GM23338 (cell line): ENCODE results near the gene CACNA1A. TPM values are rescaled to one million over a fixed set of nuclear protein-coding genes. Genes with fewer than 3 reads are reported as not detected.

Source experiments
- ATAC-seq: fragments of 200-7000 bp; cut with Tn5 transposase; 3 replicates; pipeline ENCODE4 v1.9.1; 2020
- DNase-seq: peaks from one replicate; pipeline ENCODE4 v3.0.0-alpha.2; 2015; ENCODE audit warnings: low spot score
- H2AFZ ChIP-seq: fragments of 200-600 bp; sonication (generic); 2 replicates; pipeline ENCODE4 v1.8.0; 2016; ENCODE audit warnings: antibody characterized with exemption, mild to moderate bottlenecking, moderate library complexity
- H3F3A ChIP-seq: fragments of 200-600 bp; sonication (generic); replicated peaks from 2 replicates; pipeline ENCODE4 v1.8.0; 2017; ENCODE audit warnings: antibody characterized with exemption, mixed run types, low read depth
- H3K27ac ChIP-seq: fragments of 200-600 bp; sonication (generic); 2 replicates; pipeline ENCODE4 v1.6.1; 2016; ENCODE audit warnings: low read depth
- H3K27me3 ChIP-seq: fragments of 200-600 bp; sonication (generic); 2 replicates; pipeline ENCODE4 v1.8.0; 2016; ENCODE audit warnings: mild to moderate bottlenecking, mixed run types, moderate library complexity; ENCODE audit not compliant: insufficient read depth
- H3K36me3 ChIP-seq: fragments of 200-600 bp; sonication (generic); 2 replicates; pipeline ENCODE4 v1.8.0; 2016; ENCODE audit warnings: mild to moderate bottlenecking; ENCODE audit not compliant: insufficient read depth
- H3K4me1 ChIP-seq: fragments of 200-600 bp; sonication (generic); 2 replicates; pipeline ENCODE4 v1.8.0; 2016; ENCODE audit warnings: mild to moderate bottlenecking, moderate library complexity; ENCODE audit not compliant: insufficient read depth
- H3K4me2 ChIP-seq: fragments of 200-600 bp; sonication (generic); 2 replicates; pipeline ENCODE4 v1.7.1; 2017; ENCODE audit warnings: mixed run types
- H3K4me3 ChIP-seq: fragments of 200-600 bp; sonication (generic); 2 replicates; pipeline ENCODE4 v1.6.1; 2016; ENCODE audit warnings: mixed run types
- H3K79me2 ChIP-seq: fragments of 200-600 bp; sonication (generic); replicated peaks from 2 replicates; pipeline ENCODE4 v1.8.0; 2017; ENCODE audit warnings: mild to moderate bottlenecking; ENCODE audit not compliant: insufficient read depth
- H3K9me2 ChIP-seq: fragments of 200-600 bp; sonication (generic); 2 replicates; pipeline ENCODE4 v1.8.0; 2017; ENCODE audit not compliant: insufficient read depth
- H4K20me1 ChIP-seq: fragments of 200-600 bp; sonication (generic); replicated peaks from 2 replicates; pipeline ENCODE4 v1.8.0; 2017; ENCODE audit warnings: mild to moderate bottlenecking; ENCODE audit not compliant: insufficient read depth
- H3K27ac Mint-ChIP-seq: 2 replicates; pipeline ENCODE4 v1.8.0; 2020; ENCODE audit warnings: inconsistent platforms, mild to moderate bottlenecking, moderate library complexity, mixed read lengths
- H3K27me3 Mint-ChIP-seq: 3 replicates; pipeline ENCODE4 v1.8.0; 2022; ENCODE audit warnings: low read depth, mild to moderate bottlenecking, moderate library complexity, mixed read lengths, inconsistent platforms; ENCODE audit not compliant: insufficient read depth, poor library complexity
- H3K36me3 Mint-ChIP-seq: 3 replicates; pipeline ENCODE4 v1.8.0; 2021; ENCODE audit warnings: low read depth, mild to moderate bottlenecking, inconsistent platforms, moderate library complexity, mixed read lengths
- H3K4me1 Mint-ChIP-seq: 3 replicates; pipeline ENCODE4 v1.8.0; 2020; ENCODE audit warnings: mild to moderate bottlenecking, inconsistent platforms, mixed read lengths
- H3K4me3 Mint-ChIP-seq: 3 replicates; pipeline ENCODE4 v1.8.0; 2021; ENCODE audit warnings: moderate library complexity, mild to moderate bottlenecking, inconsistent platforms, mixed read lengths
- H3K9me3 Mint-ChIP-seq: 3 replicates; pipeline ENCODE4 v1.8.0; 2020; ENCODE audit warnings: moderate library complexity, mild to moderate bottlenecking, inconsistent platforms, mixed read lengths
- CREB1 ChIP-seq: fragments of 250-450 bp; sonication (Bioruptor Pico); IDR thresholded peaks from 2 replicates; pipeline ENCODE4 v1.5.0; 2020; ENCODE audit warnings: low read depth, mild to moderate bottlenecking, moderate library complexity
- EZH2 ChIP-seq: fragments of 200-600 bp; sonication (generic); IDR thresholded peaks from one replicate; pipeline ENCODE4 v1.8.0; 2017; ENCODE audit warnings: antibody characterized with exemption, mild to moderate bottlenecking, low read depth; ENCODE audit not compliant: unreplicated experiment
- EZH2phosphoT487 ChIP-seq: fragments of 200-600 bp; sonication (generic); IDR thresholded peaks from one replicate; pipeline ENCODE4 v1.8.1; 2018; ENCODE audit warnings: antibody characterized with exemption; ENCODE audit not compliant: unreplicated experiment
- JUNB ChIP-seq: IDR thresholded peaks from one replicate; pipeline ENCODE4 v1.6.1; 2016; ENCODE audit warnings: antibody characterized with exemption; ENCODE audit not compliant: unreplicated experiment
- NANOG ChIP-seq: IDR thresholded peaks from 2 replicates; pipeline ENCODE4 v1.6.1; 2016; ENCODE audit warnings: antibody characterized with exemption, borderline replicate concordance
- POLR2AphosphoS5 ChIP-seq: IDR thresholded peaks from 2 replicates; pipeline ENCODE4 v1.6.1; 2016; ENCODE audit warnings: antibody characterized with exemption, low read depth
- STAT1 ChIP-seq: IDR thresholded peaks from one replicate; pipeline ENCODE4 v1.6.1; 2016; ENCODE audit warnings: antibody characterized with exemption; ENCODE audit not compliant: unreplicated experiment
- ZNF114 ChIP-seq: fragments of 250-450 bp; sonication (Bioruptor Pico); IDR thresholded peaks from 2 replicates; pipeline ENCODE4 v1.5.0; 2020; ENCODE audit warnings: mild to moderate bottlenecking, moderate library complexity
- ZNF331 ChIP-seq: fragments of 250-450 bp; sonication (Bioruptor Pico); IDR thresholded peaks from 2 replicates; pipeline ENCODE4 v1.5.0; 2020; ENCODE audit warnings: low read depth, mild to moderate bottlenecking, moderate library complexity
- polyA plus RNA-seq: library from polyadenylated mRNA; unstranded; fragments of >200 nt; fragmentation: Nextera tagmentation; extraction: Ambion mirVana; gene quantifications from 2 replicates; pipeline ENCODE4 v1.2.1, GENCODE V29; 2016
- total RNA-seq: library from RNA; depleted of rRNA; stranded (reverse); fragments of >200 nt; shearing (Covaris generic); gene quantifications from 2 replicates; pipeline ENCODE4 v1.2.3, GENCODE V29; 2014
- TF ChIP-seq, protein P1 (sequence below): IDR thresholded peaks from one replicate; pipeline ENCODE4 v1.6.1; 2018; ENCODE audit warnings: antibody characterized with exemption; ENCODE audit not compliant: unreplicated experiment
- TF ChIP-seq, protein P2 (sequence below): fragments of 250-450 bp; sonication (Bioruptor Pico); IDR thresholded peaks from 2 replicates; pipeline ENCODE4 v1.5.0; 2020; ENCODE audit warnings: mild to moderate bottlenecking, moderate library complexity
- TF ChIP-seq, protein P3 (sequence below): IDR thresholded peaks from 2 replicates; pipeline ENCODE4 v1.6.1; 2016; ENCODE audit warnings: antibody characterized with exemption
- TF ChIP-seq, protein P4 (sequence below), 2 experiments: fragments of 200-600 bp in 1 of 2; sonication (generic) in 1 of 2; conservative IDR thresholded peaks; 2 replicates each; pipeline versions ENCODE4 v1.5.1 to v1.6.1; 2016 to 2017; ENCODE audit warnings: antibody characterized with exemption in 2 of 2, low read depth in 2 of 2, mild to moderate bottlenecking in 2 of 2, moderate library complexity in 1 of 2

The CACNA1A gene
- total and polyA plus RNA-seq, 2 experiments from 2014 or later, result 7.4 to 20.3 TPM

DNA sequence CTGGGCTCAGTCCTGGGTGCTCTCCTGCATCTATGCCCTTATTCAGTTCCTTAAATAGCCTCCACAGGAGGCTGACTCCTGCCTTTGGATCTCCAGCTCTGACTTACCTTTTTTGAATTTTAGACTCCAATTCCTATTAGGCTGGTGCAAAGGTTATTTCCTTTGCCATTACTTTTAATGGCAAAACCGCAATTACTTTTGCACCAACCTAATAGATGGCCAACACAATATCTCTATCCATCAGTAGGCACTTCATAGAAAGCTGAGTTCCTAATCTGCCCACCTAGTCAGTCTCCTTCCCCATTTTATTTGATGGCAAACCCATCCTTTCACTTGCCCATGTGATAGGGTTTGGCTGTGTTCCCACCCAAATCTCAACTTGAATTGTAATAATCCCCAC, 95.3 kb downstream of the CACNA1A start:
- Mint-ChIP-seq H3K4me1 (no peaks in the 10 kb centered on the region), H3K27ac (no peak overlapping the region), H3K9me3 (no peaks in the 10 kb centered on the region; the same call in 2 of the 3 replicates), H3K36me3 (peaks cover 5% of the 10 kb centered on the region; the same call in 2 of the 3 replicates), H3K4me3 (no peak overlapping the region), H3K27me3 (peaks cover 2% of the 10 kb centered on the region)
- H3K4me2 ChIP-seq, result no peak overlapping the region
- TF ChIP-seq, protein P1, sequence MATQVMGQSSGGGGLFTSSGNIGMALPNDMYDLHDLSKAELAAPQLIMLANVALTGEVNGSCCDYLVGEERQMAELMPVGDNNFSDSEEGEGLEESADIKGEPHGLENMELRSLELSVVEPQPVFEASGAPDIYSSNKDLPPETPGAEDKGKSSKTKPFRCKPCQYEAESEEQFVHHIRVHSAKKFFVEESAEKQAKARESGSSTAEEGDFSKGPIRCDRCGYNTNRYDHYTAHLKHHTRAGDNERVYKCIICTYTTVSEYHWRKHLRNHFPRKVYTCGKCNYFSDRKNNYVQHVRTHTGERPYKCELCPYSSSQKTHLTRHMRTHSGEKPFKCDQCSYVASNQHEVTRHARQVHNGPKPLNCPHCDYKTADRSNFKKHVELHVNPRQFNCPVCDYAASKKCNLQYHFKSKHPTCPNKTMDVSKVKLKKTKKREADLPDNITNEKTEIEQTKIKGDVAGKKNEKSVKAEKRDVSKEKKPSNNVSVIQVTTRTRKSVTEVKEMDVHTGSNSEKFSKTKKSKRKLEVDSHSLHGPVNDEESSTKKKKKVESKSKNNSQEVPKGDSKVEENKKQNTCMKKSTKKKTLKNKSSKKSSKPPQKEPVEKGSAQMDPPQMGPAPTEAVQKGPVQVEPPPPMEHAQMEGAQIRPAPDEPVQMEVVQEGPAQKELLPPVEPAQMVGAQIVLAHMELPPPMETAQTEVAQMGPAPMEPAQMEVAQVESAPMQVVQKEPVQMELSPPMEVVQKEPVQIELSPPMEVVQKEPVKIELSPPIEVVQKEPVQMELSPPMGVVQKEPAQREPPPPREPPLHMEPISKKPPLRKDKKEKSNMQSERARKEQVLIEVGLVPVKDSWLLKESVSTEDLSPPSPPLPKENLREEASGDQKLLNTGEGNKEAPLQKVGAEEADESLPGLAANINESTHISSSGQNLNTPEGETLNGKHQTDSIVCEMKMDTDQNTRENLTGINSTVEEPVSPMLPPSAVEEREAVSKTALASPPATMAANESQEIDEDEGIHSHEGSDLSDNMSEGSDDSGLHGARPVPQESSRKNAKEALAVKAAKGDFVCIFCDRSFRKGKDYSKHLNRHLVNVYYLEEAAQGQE, result no peak
- TF ChIP-seq EZH2, result no peak
- TF ChIP-seq STAT1, result no peak
- TF ChIP-seq, protein P2, sequence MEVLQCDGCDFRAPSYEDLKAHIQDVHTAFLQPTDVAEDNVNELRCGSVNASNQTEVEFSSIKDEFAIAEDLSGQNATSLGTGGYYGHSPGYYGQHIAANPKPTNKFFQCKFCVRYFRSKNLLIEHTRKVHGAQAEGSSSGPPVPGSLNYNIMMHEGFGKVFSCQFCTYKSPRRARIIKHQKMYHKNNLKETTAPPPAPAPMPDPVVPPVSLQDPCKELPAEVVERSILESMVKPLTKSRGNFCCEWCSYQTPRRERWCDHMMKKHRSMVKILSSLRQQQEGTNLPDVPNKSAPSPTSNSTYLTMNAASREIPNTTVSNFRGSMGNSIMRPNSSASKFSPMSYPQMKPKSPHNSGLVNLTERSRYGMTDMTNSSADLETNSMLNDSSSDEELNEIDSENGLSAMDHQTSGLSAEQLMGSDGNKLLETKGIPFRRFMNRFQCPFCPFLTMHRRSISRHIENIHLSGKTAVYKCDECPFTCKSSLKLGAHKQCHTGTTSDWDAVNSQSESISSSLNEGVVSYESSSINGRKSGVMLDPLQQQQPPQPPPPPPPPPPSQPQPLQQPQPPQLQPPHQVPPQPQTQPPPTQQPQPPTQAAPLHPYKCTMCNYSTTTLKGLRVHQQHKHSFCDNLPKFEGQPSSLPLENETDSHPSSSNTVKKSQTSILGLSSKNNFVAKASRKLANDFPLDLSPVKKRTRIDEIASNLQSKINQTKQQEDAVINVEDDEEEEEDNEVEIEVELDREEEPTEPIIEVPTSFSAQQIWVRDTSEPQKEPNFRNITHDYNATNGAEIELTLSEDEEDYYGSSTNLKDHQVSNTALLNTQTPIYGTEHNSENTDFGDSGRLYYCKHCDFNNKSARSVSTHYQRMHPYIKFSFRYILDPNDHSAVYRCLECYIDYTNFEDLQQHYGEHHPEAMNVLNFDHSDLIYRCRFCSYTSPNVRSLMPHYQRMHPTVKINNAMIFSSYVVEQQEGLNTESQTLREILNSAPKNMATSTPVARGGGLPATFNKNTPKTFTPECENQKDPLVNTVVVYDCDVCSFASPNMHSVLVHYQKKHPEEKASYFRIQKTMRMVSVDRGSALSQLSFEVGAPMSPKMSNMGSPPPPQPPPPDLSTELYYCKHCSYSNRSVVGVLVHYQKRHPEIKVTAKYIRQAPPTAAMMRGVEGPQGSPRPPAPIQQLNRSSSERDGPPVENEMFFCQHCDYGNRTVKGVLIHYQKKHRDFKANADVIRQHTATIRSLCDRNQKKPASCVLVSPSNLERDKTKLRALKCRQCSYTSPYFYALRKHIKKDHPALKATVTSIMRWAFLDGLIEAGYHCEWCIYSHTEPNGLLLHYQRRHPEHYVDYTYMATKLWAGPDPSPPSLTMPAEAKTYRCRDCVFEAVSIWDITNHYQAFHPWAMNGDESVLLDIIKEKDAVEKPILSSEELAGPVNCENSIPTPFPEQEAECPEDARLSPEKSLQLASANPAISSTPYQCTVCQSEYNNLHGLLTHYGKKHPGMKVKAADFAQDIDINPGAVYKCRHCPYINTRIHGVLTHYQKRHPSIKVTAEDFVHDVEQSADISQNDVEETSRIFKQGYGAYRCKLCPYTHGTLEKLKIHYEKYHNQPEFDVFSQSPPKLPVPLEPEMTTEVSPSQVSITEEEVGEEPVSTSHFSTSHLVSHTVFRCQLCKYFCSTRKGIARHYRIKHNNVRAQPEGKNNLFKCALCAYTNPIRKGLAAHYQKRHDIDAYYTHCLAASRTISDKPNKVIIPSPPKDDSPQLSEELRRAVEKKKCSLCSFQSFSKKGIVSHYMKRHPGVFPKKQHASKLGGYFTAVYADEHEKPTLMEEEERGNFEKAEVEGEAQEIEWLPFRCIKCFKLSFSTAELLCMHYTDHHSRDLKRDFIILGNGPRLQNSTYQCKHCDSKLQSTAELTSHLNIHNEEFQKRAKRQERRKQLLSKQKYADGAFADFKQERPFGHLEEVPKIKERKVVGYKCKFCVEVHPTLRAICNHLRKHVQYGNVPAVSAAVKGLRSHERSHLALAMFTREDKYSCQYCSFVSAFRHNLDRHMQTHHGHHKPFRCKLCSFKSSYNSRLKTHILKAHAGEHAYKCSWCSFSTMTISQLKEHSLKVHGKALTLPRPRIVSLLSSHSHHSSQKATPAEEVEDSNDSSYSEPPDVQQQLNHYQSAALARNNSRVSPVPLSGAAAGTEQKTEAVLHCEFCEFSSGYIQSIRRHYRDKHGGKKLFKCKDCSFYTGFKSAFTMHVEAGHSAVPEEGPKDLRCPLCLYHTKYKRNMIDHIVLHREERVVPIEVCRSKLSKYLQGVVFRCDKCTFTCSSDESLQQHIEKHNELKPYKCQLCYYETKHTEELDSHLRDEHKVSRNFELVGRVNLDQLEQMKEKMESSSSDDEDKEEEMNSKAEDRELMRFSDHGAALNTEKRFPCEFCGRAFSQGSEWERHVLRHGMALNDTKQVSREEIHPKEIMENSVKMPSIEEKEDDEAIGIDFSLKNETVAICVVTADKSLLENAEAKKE (CRISPR knock-in tag), result no peak
- TF ChIP-seq, protein P3, sequence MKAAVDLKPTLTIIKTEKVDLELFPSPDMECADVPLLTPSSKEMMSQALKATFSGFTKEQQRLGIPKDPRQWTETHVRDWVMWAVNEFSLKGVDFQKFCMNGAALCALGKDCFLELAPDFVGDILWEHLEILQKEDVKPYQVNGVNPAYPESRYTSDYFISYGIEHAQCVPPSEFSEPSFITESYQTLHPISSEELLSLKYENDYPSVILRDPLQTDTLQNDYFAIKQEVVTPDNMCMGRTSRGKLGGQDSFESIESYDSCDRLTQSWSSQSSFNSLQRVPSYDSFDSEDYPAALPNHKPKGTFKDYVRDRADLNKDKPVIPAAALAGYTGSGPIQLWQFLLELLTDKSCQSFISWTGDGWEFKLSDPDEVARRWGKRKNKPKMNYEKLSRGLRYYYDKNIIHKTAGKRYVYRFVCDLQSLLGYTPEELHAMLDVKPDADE, result no peak
- TF ChIP-seq ZNF114 (CRISPR knock-in tag), result no peak
- TF ChIP-seq ZNF331 (CRISPR knock-in tag), result no peak
- no peak for TF ChIP-seq JUNB
- no peak for TF ChIP-seq EZH2phosphoT487
- no peak for TF ChIP-seq CREB1
- no peak for TF ChIP-seq NANOG
- no peak for TF ChIP-seq POLR2AphosphoS5
- TF ChIP-seq, protein P4, sequence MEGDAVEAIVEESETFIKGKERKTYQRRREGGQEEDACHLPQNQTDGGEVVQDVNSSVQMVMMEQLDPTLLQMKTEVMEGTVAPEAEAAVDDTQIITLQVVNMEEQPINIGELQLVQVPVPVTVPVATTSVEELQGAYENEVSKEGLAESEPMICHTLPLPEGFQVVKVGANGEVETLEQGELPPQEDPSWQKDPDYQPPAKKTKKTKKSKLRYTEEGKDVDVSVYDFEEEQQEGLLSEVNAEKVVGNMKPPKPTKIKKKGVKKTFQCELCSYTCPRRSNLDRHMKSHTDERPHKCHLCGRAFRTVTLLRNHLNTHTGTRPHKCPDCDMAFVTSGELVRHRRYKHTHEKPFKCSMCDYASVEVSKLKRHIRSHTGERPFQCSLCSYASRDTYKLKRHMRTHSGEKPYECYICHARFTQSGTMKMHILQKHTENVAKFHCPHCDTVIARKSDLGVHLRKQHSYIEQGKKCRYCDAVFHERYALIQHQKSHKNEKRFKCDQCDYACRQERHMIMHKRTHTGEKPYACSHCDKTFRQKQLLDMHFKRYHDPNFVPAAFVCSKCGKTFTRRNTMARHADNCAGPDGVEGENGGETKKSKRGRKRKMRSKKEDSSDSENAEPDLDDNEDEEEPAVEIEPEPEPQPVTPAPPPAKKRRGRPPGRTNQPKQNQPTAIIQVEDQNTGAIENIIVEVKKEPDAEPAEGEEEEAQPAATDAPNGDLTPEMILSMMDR (conservative IDR thresholded peaks at IDR 0.05; ENCODE audit: low read depth in 2 of 2), result no peak
- ATAC-seq, result no peak
- no peaks in the 10 kb centered on the region for H3F3A ChIP-seq
- no peak overlapping the region for H3K4me3 ChIP-seq
- no peaks in the 10 kb centered on the region for H3K79me2 ChIP-seq
- H4K20me1 ChIP-seq, result no peaks in the 10 kb centered on the region
- DNase-seq, result no peak
- H3K4me1 ChIP-seq, result no peaks in the 10 kb centered on the region
- H3K9me2 ChIP-seq, result no peaks in the 10 kb centered on the region
- H3K27me3 ChIP-seq, result no peaks in the 10 kb centered on the region
- no peaks in the 10 kb centered on the region for H3K36me3 ChIP-seq
- H2AFZ ChIP-seq, result no peak overlapping the region
- no peak overlapping the region for H3K27ac ChIP-seq
